Stomach (tissue), 9 donors: ENCODE measurements around the gene CFAP20DC. TPM values are rescaled to one million over a fixed set of nuclear protein-coding genes. Genes with fewer than 3 reads are reported as not detected.
"Not testable (repeated sequence)": the region's sequence is repeated elsewhere in the genome, so short reads cannot be mapped to it uniquely, and the experiment has no call there.

Source experiments
- DNase-seq, 2 donors: peaks; one replicate each; pipeline versions ENCODE4 v3.0.0 to v3.0.0-alpha.2; 2013 to 2019
- H3K27ac ChIP-seq, 5 donors: fragments of 200-600 bp in 4 of 5; sonication (generic) in 4 of 5; one replicate each; pipeline ENCODE4 v1.5.1; 2013 to 2019; ENCODE audit warnings: mild to moderate bottlenecking in 1 of 5, moderate library complexity in 1 of 5
- H3K27me3 ChIP-seq, 3 donors: fragments of 200-600 bp; sonication (generic); one replicate each; pipeline ENCODE4 v1.5.1; 2017 to 2019; ENCODE audit warnings: mixed run types in 1 of 3
- H3K36me3 ChIP-seq, 4 donors: fragments of 200-600 bp; sonication (generic); 1 replicate in 3 of 4; 2 replicates in 1 of 4; pipeline ENCODE4 v1.5.1; 2016 to 2019
- H3K4me1 ChIP-seq, 4 donors: fragments of 200-600 bp; sonication (generic); one replicate each; pipeline ENCODE4 v1.5.1; 2016 to 2019
- H3K4me3 ChIP-seq, 4 donors: fragments of 200-600 bp; sonication (generic) in 3 of 4; one replicate each; pipeline ENCODE4 v1.5.1; 2016 to 2019; ENCODE audit warnings: mild to moderate bottlenecking in 1 of 4
- H3K9me3 ChIP-seq, 4 donors: fragments of 200-600 bp; sonication (generic); one replicate each; pipeline ENCODE4 v1.5.1; 2016 to 2019
- CTCF ChIP-seq, 7 experiments: fragments of 450-650 bp in 4 of 7; fragments of 200-600 bp in 3 of 7; sonication (generic) in 3 of 7; IDR thresholded peaks; one replicate each; pipeline ENCODE4 v1.5.1; 2016 to 2019; ENCODE audit warnings: antibody characterized with exemption in 7 of 7, control low read depth in 2 of 7, mild to moderate bottlenecking in 1 of 7
- EP300 ChIP-seq: sonication (generic); formaldehyde crosslinking; IDR thresholded peaks from one replicate; pipeline ENCODE4 v1.6.1; 2017; ENCODE audit warnings: antibody characterized with exemption
- POLR2A ChIP-seq, 4 donors: fragments of 450-650 bp; IDR thresholded peaks; one replicate each; pipeline ENCODE4 v1.6.1; 2016; ENCODE audit warnings: antibody characterized with exemption in 4 of 4, control low read depth in 2 of 4, mild to moderate bottlenecking in 1 of 4, moderate library complexity in 1 of 4
- POLR2AphosphoS5 ChIP-seq, 3 donors: sonication (generic); formaldehyde crosslinking; IDR thresholded peaks; one replicate each; pipeline ENCODE4 v1.6.1; 2016; ENCODE audit warnings: antibody characterized with exemption in 3 of 3
- WGBS, 5 donors: extraction: QIAGEN DNeasy Blood & Tissue Kit in 3 of 5; methylation state at CpG; one replicate each; pipeline versions ENCODE4 v1.1.5 to v1.1.7; 2013 to 2018; 5-methylcytosine and 5-hydroxymethylcytosine counted together
- intact Hi-C: fragments of 100-400 bp; cut with DNase I; formaldehyde crosslinking; loops from one replicate; pipeline ENCODE4 v1.15.1; 2023; ENCODE audit warnings: low total_unique reads
- polyA plus RNA-seq, 3 donors: library from polyadenylated mRNA; stranded (reverse); fragments of 200-250 nt; gene quantifications; one replicate each; pipeline ENCODE4 v1.2.3, GENCODE V29; 2013
- total RNA-seq, 5 donors: library from RNA; depleted of rRNA; stranded (reverse); fragments of >200 nt; gene quantifications; one replicate each; pipeline versions ENCODE4 v1.1.0 to v1.2.3, GENCODE V29; 2014 to 2016
- donor health status: healthy with polysubstance abuse.
- donor health status: Bipolar disorder and iron deficiency.
- donor health status: healthy.

The CFAP20DC gene
- total and polyA plus RNA-seq, 8 donors = 0.81 to 2.0 (median 1.00) TPM; not detected in 4

- peaks cover 0 to 15% (median 5%) of the 10 kb centered on the region in 4 donors for H3K4me1 ChIP-seq
- WGBS, 5 donors = 26 to 64% (median 42%) methylated on average over 2 of the region's 2 CpGs
- H3K27ac ChIP-seq = peak overlapping the region; percentile 20 to 72 (median 56)
- H3K27me3 ChIP-seq, H3K36me3 ChIP-seq, H3K9me3 ChIP-seq, DNase-seq, H3K4me3 ChIP-seq, intact Hi-C loops: not testable (repeated sequence)
- peak in 1 of 3 donors; percentile 76 for TF ChIP-seq POLR2AphosphoS5 (IDR thresholded peaks at IDR 0.05)
Measured at GRCh38 chr3:58704304-58704703, 345.5 kb downstream of the CFAP20DC start.

- H3K4me1 ChIP-seq = peaks cover 19 to 46% (median 21%) of the 10 kb centered on the region in 4 donors
- H3K36me3 ChIP-seq = no peaks in the 10 kb centered on the region
- H3K27me3 ChIP-seq = no peaks in the 10 kb centered on the region
- no peak for TF ChIP-seq POLR2AphosphoS5 (IDR thresholded peaks at IDR 0.05)
- no peak for TF ChIP-seq EP300
- TF ChIP-seq POLR2A (IDR thresholded peaks at IDR 0.05) = no peak
- DNase-seq = no peak
- H3K9me3 ChIP-seq = no peaks in the 10 kb centered on the region
- H3K4me3 ChIP-seq = no peak overlapping the region
- intact Hi-C loops = no loop called here
- no peak overlapping the region for H3K27ac ChIP-seq
Measured at GRCh38 chr3:58698246-58698645, 351.6 kb downstream of the CFAP20DC start.

DNA sequence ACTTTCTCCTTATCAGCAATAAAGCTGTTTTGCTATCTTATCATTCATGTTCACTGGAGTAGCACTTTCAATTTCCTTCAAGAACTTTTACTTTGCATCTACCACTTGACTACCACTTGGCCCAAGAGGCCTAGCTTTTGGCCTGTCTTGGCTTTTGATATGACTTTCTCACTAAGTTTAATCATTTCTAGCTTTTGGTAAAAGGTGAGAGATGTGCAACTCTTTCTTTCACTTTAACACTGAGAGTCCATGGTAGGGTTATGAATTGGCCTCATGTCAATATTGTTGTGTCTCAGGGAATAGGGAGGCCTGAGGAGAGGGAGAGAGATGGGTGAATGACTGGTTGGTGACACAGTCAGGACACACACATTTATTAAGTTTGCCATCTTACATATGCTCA is 352.3 kb downstream of the CFAP20DC start:
- Histone ChIP-seq H3K4me1 (peaks cover 19 to 41% (median 21%) of the 10 kb centered on the region in 4 donors), H3K27ac (no peak overlapping the region), H3K4me3 (no peak overlapping the region), H3K27me3 (no peaks in the 10 kb centered on the region), H3K9me3 (no peaks in the 10 kb centered on the region), H3K36me3 (no peaks in the 10 kb centered on the region)
- intact Hi-C loops = no loop called here
- no peak for TF ChIP-seq CTCF (IDR thresholded peaks at IDR 0.05)
- TF ChIP-seq EP300 = no peak
- no peak for TF ChIP-seq POLR2AphosphoS5 (IDR thresholded peaks at IDR 0.05)
- no peak for TF ChIP-seq POLR2A (IDR thresholded peaks at IDR 0.05)
- DNase-seq = no peak

DNA sequence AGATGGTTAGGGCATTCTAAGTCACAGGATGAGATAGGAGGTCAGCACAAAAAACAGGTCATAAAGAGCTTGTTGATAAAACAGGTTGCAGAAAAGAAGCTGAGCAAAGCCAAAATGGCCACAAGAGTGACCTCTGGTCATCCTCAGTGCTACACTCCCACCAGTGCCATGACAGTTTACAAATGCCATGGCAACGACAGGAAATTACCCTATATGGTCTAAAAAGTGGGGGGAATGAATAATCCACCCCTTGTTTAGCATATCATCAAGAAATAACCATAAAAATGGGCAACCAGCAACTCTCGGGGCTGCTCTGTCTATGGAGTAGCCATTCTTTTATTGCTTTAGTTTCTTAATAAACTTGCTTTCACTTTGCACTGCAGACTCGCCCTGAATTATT is 353.0 kb downstream of the CFAP20DC start:
- DNase-seq, H3K4me3 ChIP-seq, H3K27me3 ChIP-seq, H3K9me3 ChIP-seq, intact Hi-C loops, H3K36me3 ChIP-seq: not testable (repeated sequence)
- peak overlapping the region in 3 of 5 donors; percentile 22 to 69 (median 66) for H3K27ac ChIP-seq
- WGBS, 5 donors = 75 to 91% (median 83%) methylated on average over 3 of the region's 3 CpGs
- H3K4me1 ChIP-seq = peaks cover 19 to 41% (median 21%) of the 10 kb centered on the region in 4 donors

GRCh38 chr3:58696093-58696492 is 353.7 kb downstream of the CFAP20DC start:
- TF ChIP-seq POLR2A (IDR thresholded peaks at IDR 0.05) (no peak), POLR2AphosphoS5 (IDR thresholded peaks at IDR 0.05) (peak in 2 of 3 donors; percentile 18 to 78), EP300 (no peak), CTCF (IDR thresholded peaks at IDR 0.05) (no peak)
- WGBS, 5 donors = 21 to 39% (median 28%) methylated on average over 1 of the region's 1 CpG

GRCh38 chr3:58695284-58695683 is 354.5 kb downstream of the CFAP20DC start:
- H3K36me3 ChIP-seq, H3K4me3 ChIP-seq, intact Hi-C loops, DNase-seq, H3K27me3 ChIP-seq: not testable (repeated sequence)
- WGBS, 5 donors = 78 to 84% (median 80%) methylated on average over 4 of the region's 4 CpGs
- peak overlapping the region in 4 of 5 donors; percentile 40 to 69 (median 56) for H3K27ac ChIP-seq
- H3K4me1 ChIP-seq = peaks cover 19 to 41% (median 21%) of the 10 kb centered on the region in 4 donors
- H3K9me3 ChIP-seq = peaks cover 0 to 17% (median 5%) of the 10 kb centered on the region in 4 donors

More at GRCh38 chr3:58696093-58696492, 353.7 kb downstream of the CFAP20DC start:
- Histone ChIP-seq H3K4me3 (no peak overlapping the region), H3K27me3 (no peaks in the 10 kb centered on the region), H3K27ac (peak overlapping the region; percentile 22 to 69 (median 61)), H3K9me3 (peaks cover 0 to 9% (median 4%) of the 10 kb centered on the region in 4 donors), H3K36me3 (no peaks in the 10 kb centered on the region), H3K4me1 (peaks cover 19 to 41% (median 21%) of the 10 kb centered on the region in 4 donors)
- intact Hi-C loops = no loop called here
- DNase-seq = peak; percentile 40 to 49
